Liver (tissue), 3 donors: ENCODE results near the gene TPGS2.

Source experiments
- EGR1 ChIP-seq, 2 donors: IDR thresholded peaks; 2 replicates each; pipeline ENCODE4 v1.6.1; 2016 to 2018; ENCODE audit warnings: antibody characterized with exemption in 2 of 2, low read depth in 2 of 2
- FOXA1 ChIP-seq: IDR thresholded peaks from 2 replicates; pipeline ENCODE4 v1.6.1; 2016; ENCODE audit warnings: antibody characterized with exemption
- GABPA ChIP-seq, 2 donors: IDR thresholded peaks in 1 of 2; conservative IDR thresholded peaks in 1 of 2; 2 replicates each; pipeline ENCODE4 v1.6.1; 2016; ENCODE audit warnings: antibody characterized with exemption in 2 of 2, mild to moderate bottlenecking in 1 of 2, moderate library complexity in 1 of 2
- HNF4G ChIP-seq: IDR thresholded peaks from 2 replicates; pipeline ENCODE4 v1.6.1; 2016; ENCODE audit warnings: antibody characterized with exemption
- JUND ChIP-seq, 2 donors: IDR thresholded peaks; 2 replicates each; pipeline ENCODE4 v1.6.1; 2016; ENCODE audit warnings: antibody characterized with exemption in 2 of 2
- RAD21 ChIP-seq, 2 donors: IDR thresholded peaks; 2 replicates each; pipeline ENCODE4 v1.6.1; 2016; ENCODE audit warnings: antibody characterized with exemption in 2 of 2, mild to moderate bottlenecking in 2 of 2
- SP1 ChIP-seq: IDR thresholded peaks from 2 replicates; pipeline ENCODE4 v1.6.1; 2018; ENCODE audit warnings: antibody characterized with exemption, mild to moderate bottlenecking
- TAF1 ChIP-seq: conservative IDR thresholded peaks from 2 replicates; pipeline ENCODE4 v1.6.1; 2016; ENCODE audit warnings: antibody characterized with exemption, mild to moderate bottlenecking
- YY1 ChIP-seq: IDR thresholded peaks from 2 replicates; pipeline ENCODE4 v1.6.1; 2016; ENCODE audit warnings: antibody characterized with exemption, mild to moderate bottlenecking
- TF ChIP-seq, protein P1 (sequence below): fragments of 150-350 bp; IDR thresholded peaks from 2 replicates; pipeline ENCODE4 v1.5.1; 2017; ENCODE audit warnings: improper control_type of control experiment, low read depth, low read length; ENCODE audit not compliant: missing input control
- TF ChIP-seq, protein P2 (sequence below): IDR thresholded peaks from 2 replicates; pipeline ENCODE4 v1.6.1; 2016; ENCODE audit warnings: antibody characterized with exemption
- TF ChIP-seq, protein P3 (sequence below): IDR thresholded peaks from 2 replicates; pipeline ENCODE4 v1.6.1; 2016; ENCODE audit warnings: antibody characterized with exemption, mild to moderate bottlenecking
- TF ChIP-seq, protein P4 (sequence below): IDR thresholded peaks from 2 replicates; pipeline ENCODE4 v1.6.1; 2016; ENCODE audit warnings: antibody characterized with exemption
- TF ChIP-seq, protein P5 (sequence below): IDR thresholded peaks from 2 replicates; pipeline ENCODE4 v1.6.1; 2016; ENCODE audit warnings: antibody characterized with exemption
- donor health status: healthy.
- donor health status: healthy.

DNA sequence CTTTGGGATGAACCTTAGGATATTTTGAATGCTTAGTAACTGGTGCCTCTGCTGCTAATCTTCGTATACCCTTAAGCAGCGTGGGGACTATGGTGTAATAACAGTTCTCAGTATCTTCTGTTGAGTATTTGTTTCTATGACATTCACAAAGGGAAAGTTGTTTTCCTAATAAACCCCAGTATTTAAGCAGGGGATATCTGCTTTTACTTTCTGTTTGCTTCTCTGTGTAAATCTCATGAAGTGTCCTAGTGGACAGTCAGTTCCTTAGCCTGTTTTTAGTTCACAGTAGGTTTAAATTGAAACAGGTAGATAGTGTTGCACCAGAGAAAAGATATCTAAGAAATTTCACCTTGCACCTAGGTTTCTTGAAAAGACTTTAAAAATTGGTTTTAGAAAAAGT is 15.0 kb upstream of the TPGS2 start:
- TF ChIP-seq SP1 = no peak
- no peak for TF ChIP-seq TAF1
- TF ChIP-seq, protein P1, sequence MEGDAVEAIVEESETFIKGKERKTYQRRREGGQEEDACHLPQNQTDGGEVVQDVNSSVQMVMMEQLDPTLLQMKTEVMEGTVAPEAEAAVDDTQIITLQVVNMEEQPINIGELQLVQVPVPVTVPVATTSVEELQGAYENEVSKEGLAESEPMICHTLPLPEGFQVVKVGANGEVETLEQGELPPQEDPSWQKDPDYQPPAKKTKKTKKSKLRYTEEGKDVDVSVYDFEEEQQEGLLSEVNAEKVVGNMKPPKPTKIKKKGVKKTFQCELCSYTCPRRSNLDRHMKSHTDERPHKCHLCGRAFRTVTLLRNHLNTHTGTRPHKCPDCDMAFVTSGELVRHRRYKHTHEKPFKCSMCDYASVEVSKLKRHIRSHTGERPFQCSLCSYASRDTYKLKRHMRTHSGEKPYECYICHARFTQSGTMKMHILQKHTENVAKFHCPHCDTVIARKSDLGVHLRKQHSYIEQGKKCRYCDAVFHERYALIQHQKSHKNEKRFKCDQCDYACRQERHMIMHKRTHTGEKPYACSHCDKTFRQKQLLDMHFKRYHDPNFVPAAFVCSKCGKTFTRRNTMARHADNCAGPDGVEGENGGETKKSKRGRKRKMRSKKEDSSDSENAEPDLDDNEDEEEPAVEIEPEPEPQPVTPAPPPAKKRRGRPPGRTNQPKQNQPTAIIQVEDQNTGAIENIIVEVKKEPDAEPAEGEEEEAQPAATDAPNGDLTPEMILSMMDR = no peak
- TF ChIP-seq, protein P2, sequence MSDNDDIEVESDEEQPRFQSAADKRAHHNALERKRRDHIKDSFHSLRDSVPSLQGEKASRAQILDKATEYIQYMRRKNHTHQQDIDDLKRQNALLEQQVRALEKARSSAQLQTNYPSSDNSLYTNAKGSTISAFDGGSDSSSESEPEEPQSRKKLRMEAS = no peak
- TF ChIP-seq EGR1 (IDR thresholded peaks at IDR 0.05; ENCODE audit: low read depth in 2 of 2) = no peak
- TF ChIP-seq RAD21 (IDR thresholded peaks at IDR 0.05) = no peak
- no peak for TF ChIP-seq GABPA (IDR thresholded peaks at IDR 0.05 in 1 of 2, conservative IDR thresholded peaks at IDR 0.05 in 1 of 2)
- TF ChIP-seq, protein P3, sequence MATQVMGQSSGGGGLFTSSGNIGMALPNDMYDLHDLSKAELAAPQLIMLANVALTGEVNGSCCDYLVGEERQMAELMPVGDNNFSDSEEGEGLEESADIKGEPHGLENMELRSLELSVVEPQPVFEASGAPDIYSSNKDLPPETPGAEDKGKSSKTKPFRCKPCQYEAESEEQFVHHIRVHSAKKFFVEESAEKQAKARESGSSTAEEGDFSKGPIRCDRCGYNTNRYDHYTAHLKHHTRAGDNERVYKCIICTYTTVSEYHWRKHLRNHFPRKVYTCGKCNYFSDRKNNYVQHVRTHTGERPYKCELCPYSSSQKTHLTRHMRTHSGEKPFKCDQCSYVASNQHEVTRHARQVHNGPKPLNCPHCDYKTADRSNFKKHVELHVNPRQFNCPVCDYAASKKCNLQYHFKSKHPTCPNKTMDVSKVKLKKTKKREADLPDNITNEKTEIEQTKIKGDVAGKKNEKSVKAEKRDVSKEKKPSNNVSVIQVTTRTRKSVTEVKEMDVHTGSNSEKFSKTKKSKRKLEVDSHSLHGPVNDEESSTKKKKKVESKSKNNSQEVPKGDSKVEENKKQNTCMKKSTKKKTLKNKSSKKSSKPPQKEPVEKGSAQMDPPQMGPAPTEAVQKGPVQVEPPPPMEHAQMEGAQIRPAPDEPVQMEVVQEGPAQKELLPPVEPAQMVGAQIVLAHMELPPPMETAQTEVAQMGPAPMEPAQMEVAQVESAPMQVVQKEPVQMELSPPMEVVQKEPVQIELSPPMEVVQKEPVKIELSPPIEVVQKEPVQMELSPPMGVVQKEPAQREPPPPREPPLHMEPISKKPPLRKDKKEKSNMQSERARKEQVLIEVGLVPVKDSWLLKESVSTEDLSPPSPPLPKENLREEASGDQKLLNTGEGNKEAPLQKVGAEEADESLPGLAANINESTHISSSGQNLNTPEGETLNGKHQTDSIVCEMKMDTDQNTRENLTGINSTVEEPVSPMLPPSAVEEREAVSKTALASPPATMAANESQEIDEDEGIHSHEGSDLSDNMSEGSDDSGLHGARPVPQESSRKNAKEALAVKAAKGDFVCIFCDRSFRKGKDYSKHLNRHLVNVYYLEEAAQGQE = no peak
- TF ChIP-seq YY1 = no peak
- TF ChIP-seq, protein P4, sequence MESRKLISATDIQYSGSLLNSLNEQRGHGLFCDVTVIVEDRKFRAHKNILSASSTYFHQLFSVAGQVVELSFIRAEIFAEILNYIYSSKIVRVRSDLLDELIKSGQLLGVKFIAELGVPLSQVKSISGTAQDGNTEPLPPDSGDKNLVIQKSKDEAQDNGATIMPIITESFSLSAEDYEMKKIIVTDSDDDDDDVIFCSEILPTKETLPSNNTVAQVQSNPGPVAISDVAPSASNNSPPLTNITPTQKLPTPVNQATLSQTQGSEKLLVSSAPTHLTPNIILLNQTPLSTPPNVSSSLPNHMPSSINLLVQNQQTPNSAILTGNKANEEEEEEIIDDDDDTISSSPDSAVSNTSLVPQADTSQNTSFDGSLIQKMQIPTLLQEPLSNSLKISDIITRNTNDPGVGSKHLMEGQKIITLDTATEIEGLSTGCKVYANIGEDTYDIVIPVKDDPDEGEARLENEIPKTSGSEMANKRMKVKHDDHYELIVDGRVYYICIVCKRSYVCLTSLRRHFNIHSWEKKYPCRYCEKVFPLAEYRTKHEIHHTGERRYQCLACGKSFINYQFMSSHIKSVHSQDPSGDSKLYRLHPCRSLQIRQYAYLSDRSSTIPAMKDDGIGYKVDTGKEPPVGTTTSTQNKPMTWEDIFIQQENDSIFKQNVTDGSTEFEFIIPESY = no peak
- TF ChIP-seq, protein P5, sequence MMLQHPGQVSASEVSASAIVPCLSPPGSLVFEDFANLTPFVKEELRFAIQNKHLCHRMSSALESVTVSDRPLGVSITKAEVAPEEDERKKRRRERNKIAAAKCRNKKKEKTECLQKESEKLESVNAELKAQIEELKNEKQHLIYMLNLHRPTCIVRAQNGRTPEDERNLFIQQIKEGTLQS = no peak
- TF ChIP-seq JUND (IDR thresholded peaks at IDR 0.05) = no peak
- TF ChIP-seq HNF4G = no peak
- TF ChIP-seq FOXA1 = no peak
